ENCODE measurements around the gene ZNF813.

GRCh38 chr19:53518121-53518520 lies 50.6 kb downstream of the ZNF813 start:
- no peak for TF ChIP-seq EZH2 (IDR thresholded peaks at IDR 0.05; ENCODE audit: low read depth)
- TF ChIP-seq, protein P1, sequence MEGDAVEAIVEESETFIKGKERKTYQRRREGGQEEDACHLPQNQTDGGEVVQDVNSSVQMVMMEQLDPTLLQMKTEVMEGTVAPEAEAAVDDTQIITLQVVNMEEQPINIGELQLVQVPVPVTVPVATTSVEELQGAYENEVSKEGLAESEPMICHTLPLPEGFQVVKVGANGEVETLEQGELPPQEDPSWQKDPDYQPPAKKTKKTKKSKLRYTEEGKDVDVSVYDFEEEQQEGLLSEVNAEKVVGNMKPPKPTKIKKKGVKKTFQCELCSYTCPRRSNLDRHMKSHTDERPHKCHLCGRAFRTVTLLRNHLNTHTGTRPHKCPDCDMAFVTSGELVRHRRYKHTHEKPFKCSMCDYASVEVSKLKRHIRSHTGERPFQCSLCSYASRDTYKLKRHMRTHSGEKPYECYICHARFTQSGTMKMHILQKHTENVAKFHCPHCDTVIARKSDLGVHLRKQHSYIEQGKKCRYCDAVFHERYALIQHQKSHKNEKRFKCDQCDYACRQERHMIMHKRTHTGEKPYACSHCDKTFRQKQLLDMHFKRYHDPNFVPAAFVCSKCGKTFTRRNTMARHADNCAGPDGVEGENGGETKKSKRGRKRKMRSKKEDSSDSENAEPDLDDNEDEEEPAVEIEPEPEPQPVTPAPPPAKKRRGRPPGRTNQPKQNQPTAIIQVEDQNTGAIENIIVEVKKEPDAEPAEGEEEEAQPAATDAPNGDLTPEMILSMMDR (conservative IDR thresholded peaks at IDR 0.05) = no peak

All from PC-9 (cell line).